Ascending aorta (tissue), 2 donors: ENCODE data around the gene VAMP2. TPM values are rescaled to one million over a fixed set of nuclear protein-coding genes. Genes with fewer than 3 reads are reported as not detected.

Experiments
- DNase-seq, 2 donors: peaks; one replicate each; pipeline ENCODE4 v3.0.0-alpha.2; 2019; ENCODE audit warnings: low spot score in 2 of 2
- H3K27ac ChIP-seq, 2 donors: fragments of 200-600 bp; sonication (generic); one replicate each; pipeline ENCODE4 v1.5.1; 2016 to 2017; ENCODE audit warnings: mild to moderate bottlenecking in 1 of 2
- H3K27me3 ChIP-seq: fragments of 200-600 bp; sonication (generic); one replicate; pipeline ENCODE4 v1.5.1; 2017
- H3K36me3 ChIP-seq, 2 donors: fragments of 200-600 bp; sonication (generic); one replicate each; pipeline ENCODE4 v1.5.1; 2016
- H3K4me1 ChIP-seq, 2 donors: fragments of 200-600 bp; sonication (generic); one replicate each; pipeline ENCODE4 v1.5.1; 2016 to 2017; ENCODE audit warnings: mild to moderate bottlenecking in 1 of 2
- H3K4me3 ChIP-seq, 2 donors: fragments of 200-600 bp; sonication (generic); one replicate each; pipeline ENCODE4 v1.5.1; 2016 to 2017; ENCODE audit warnings: mild to moderate bottlenecking in 1 of 2
- H3K9me3 ChIP-seq, 2 donors: fragments of 200-600 bp; sonication (generic); one replicate each; pipeline ENCODE4 v1.5.1; 2016
- CTCF ChIP-seq, 3 experiments: fragments of 200-600 bp in 2 of 3; fragments of 450-650 bp in 1 of 3; sonication (generic) in 2 of 3; IDR thresholded peaks; one replicate each; pipeline ENCODE4 v1.5.1; 2016 to 2019; ENCODE audit warnings: antibody characterized with exemption in 3 of 3, mild to moderate bottlenecking in 1 of 3, moderate library complexity in 1 of 3
- intact Hi-C: fragments of 100-400 bp; cut with DNase I; formaldehyde crosslinking; loops from one replicate; pipeline ENCODE4 v1.15.1; 2023
- total RNA-seq: library from RNA; depleted of rRNA; stranded (reverse); fragments of >200 nt; gene quantifications from one replicate; pipeline ENCODE4 v1.1.0, GENCODE V29; 2016

The VAMP2 gene
- total RNA-seq, 1 donor from 2014 or later: 28.3 TPM

- peaks cover 53 to 60% of the 10 kb centered on the region in 2 donors for H3K36me3 ChIP-seq
- H3K27ac ChIP-seq: peak overlapping the region; percentile 99
- no peaks in the 10 kb centered on the region for H3K27me3 ChIP-seq
- intact Hi-C loops: loop anchor here (1.0 kb wide), 1 partner anchor 12 kb away; no protein-coding TSS in a partner anchor
- peak overlapping the region; percentile 80 to 90 for H3K4me3 ChIP-seq
- peak; percentile 85 to 96 for DNase-seq
- H3K4me1 ChIP-seq: peaks cover 15 to 43% of the 10 kb centered on the region in 2 donors
- TF ChIP-seq CTCF (IDR thresholded peaks at IDR 0.05): no peak
- no peaks in the 10 kb centered on the region for H3K9me3 ChIP-seq
Observed at GRCh38 chr17:8151120-8151640, 11.6 kb downstream of the VAMP2 start.

GRCh38 chr17:8150194-8151119 is 12.3 kb downstream of the VAMP2 start:
- Histone ChIP-seq H3K9me3 (no peaks in the 10 kb centered on the region), H3K27me3 (no peaks in the 10 kb centered on the region), H3K27ac (peak overlapping the region; percentile 99), H3K4me1 (peaks cover 15 to 43% of the 10 kb centered on the region in 2 donors), H3K4me3 (peak overlapping the region; percentile 80 to 90), H3K36me3 (peaks cover 61 to 63% of the 10 kb centered on the region in 2 donors)
- no peak for TF ChIP-seq CTCF (IDR thresholded peaks at IDR 0.05)
- intact Hi-C loops: loop anchor here (1.0 kb wide), 1 partner anchor 11 kb away; no protein-coding TSS in a partner anchor
- DNase-seq: no peak

- Histone ChIP-seq H3K4me1 (peaks cover 15 to 43% of the 10 kb centered on the region in 2 donors), H3K27ac (peak overlapping the region; percentile 99), H3K9me3 (no peaks in the 10 kb centered on the region), H3K36me3 (peaks cover 69 to 71% of the 10 kb centered on the region in 2 donors), H3K27me3 (no peaks in the 10 kb centered on the region), H3K4me3 (peak overlapping the region; percentile 80 to 90)
- DNase-seq: peak in 1 of 2 donors; percentile 67
- no peak for TF ChIP-seq CTCF (IDR thresholded peaks at IDR 0.05)
- intact Hi-C loops: no loop called here
Observed at GRCh38 chr17:8149419-8150193, 13.1 kb downstream of the VAMP2 start.

- no peak for TF ChIP-seq CTCF (IDR thresholded peaks at IDR 0.05)
- Histone ChIP-seq H3K36me3 (peaks cover 80 to 82% of the 10 kb centered on the region in 2 donors), H3K27me3 (no peaks in the 10 kb centered on the region), H3K4me3 (no peak overlapping the region), H3K4me1 (peaks cover 15 to 40% of the 10 kb centered on the region in 2 donors), H3K9me3 (no peaks in the 10 kb centered on the region), H3K27ac (peak overlapping the region; percentile 99)
- intact Hi-C loops: no loop called here
- no peak for DNase-seq
Observed at GRCh38 chr17:8148560-8148959, 14.2 kb downstream of the VAMP2 start.

- peaks cover 82 to 83% of the 10 kb centered on the region in 2 donors for H3K36me3 ChIP-seq
- intact Hi-C loops: no loop called here
- no peak for TF ChIP-seq CTCF (IDR thresholded peaks at IDR 0.05)
- peak overlapping the region; percentile 99 for H3K27ac ChIP-seq
- H3K9me3 ChIP-seq: no peaks in the 10 kb centered on the region
- H3K4me3 ChIP-seq: no peak overlapping the region
- peak in 1 of 2 donors; percentile 61 for DNase-seq
- no peaks in the 10 kb centered on the region for H3K27me3 ChIP-seq
- peaks cover 12 to 33% of the 10 kb centered on the region in 2 donors for H3K4me1 ChIP-seq
Observed at GRCh38 chr17:8147805-8148404, 14.8 kb downstream of the VAMP2 start.
